OCI-M2 (cell line): ENCODE results near the gene BOLL.
"Not testable (repeated sequence)": the region's sequence is repeated elsewhere in the genome, so short reads cannot be mapped to it uniquely, and the experiment has no call there.

Experiments used
- DNase-seq: peaks from one replicate; lab custom pipeline; 2025; ENCODE audit not compliant: unreplicated experiment; lab: John Stamatoyannopoulos, UW

BOLL gene

GRCh38 chr2:197706839-197707207, 78.3 kb downstream of the BOLL start:
- DNase-seq: no peak

- DNase-seq: no peak
These were observed 78.9 kb downstream of the BOLL start for GRCh38 chr2:197705912-197706838.

GRCh38 chr2:197705121-197705911, 79.8 kb downstream of the BOLL start, which contains the start of gene MARS2:
Gene MARS2 (plus strand): TSS chr2:197705369. CDS start chr2:197705406, 37 bp downstream.
- DNase-seq: peak; percentile 78

GRCh38 chr2:197704434-197705120, 80.5 kb downstream of the BOLL start:
- DNase-seq: peak; percentile 78

GRCh38 chr2:197700960-197701359, 84.2 kb downstream of the BOLL start:
- DNase-seq: no peak

GRCh38 chr2:197699724-197700123, 85.4 kb downstream of the BOLL start:
- not testable (repeated sequence) for DNase-seq

GRCh38 chr2:197696571-197696970, 88.5 kb downstream of the BOLL start:
- not testable (repeated sequence) for DNase-seq

- not testable (repeated sequence) for DNase-seq
These were observed 89.1 kb downstream of the BOLL start for GRCh38 chr2:197695971-197696370.

- not testable (repeated sequence) for DNase-seq
These were observed 89.9 kb downstream of the BOLL start for GRCh38 chr2:197695206-197695605.

GRCh38 chr2:197677483-197677882, 107.6 kb downstream of the BOLL start:
- DNase-seq: no peak

- DNase-seq: no peak
These were observed 108.1 kb downstream of the BOLL start for GRCh38 chr2:197677056-197677455.
